Stimulated activated CD4-positive, alpha-beta T cell treated with anti-CD3 and anti-CD28 coated beads, Interleukin-4, amount 100 ng/mL, for 1 hour (primary cell): Measurements from ENCODE around the gene GPR89B.
"Not testable (repeated sequence)": the region's sequence is repeated elsewhere in the genome, so short reads cannot be mapped to it uniquely, and the experiment has no call there.

Source experiments
- DNase-seq: peaks from one replicate; pipeline ENCODE4 v3.0.0-alpha.2; 2020

The GPR89B gene

GRCh38 chr1:147928236-147929132, at the start of gene GPR89B:
Gene GPR89B, plus strand, starts transcription at chr1:147928420. Its CDS starts 117 bp downstream, at chr1:147928537.
- DNase-seq: peak; percentile 95

- DNase-seq: no peak
Observed at GRCh38 chr1:147879911-147880310, 48.3 kb upstream of the GPR89B start.

- no peak for DNase-seq
Observed at GRCh38 chr1:147882535-147882934, 45.7 kb upstream of the GPR89B start.

- DNase-seq: peak; percentile 67
Observed at GRCh38 chr1:147890177-147890790, 37.9 kb upstream of the GPR89B start.

GRCh38 chr1:147891088-147891487, 37.1 kb upstream of the GPR89B start:
- no peak for DNase-seq

GRCh38 chr1:147892216-147892615, 36.0 kb upstream of the GPR89B start:
- DNase-seq: no peak

GRCh38 chr1:147892731-147893214, 35.4 kb upstream of the GPR89B start:
- no peak for DNase-seq

- DNase-seq: no peak
Observed at GRCh38 chr1:147895123-147895522, 33.1 kb upstream of the GPR89B start.

GRCh38 chr1:147897029-147897752, 31.0 kb upstream of the GPR89B start:
- DNase-seq: no peak

- DNase-seq: no peak
Observed at GRCh38 chr1:147897789-147898188, 30.4 kb upstream of the GPR89B start.

GRCh38 chr1:147902253-147902845, 25.9 kb upstream of the GPR89B start, which contains the start of gene GJA8:
Gene GJA8, plus strand, starts transcription at chr1:147902795. Its CDS starts 5,161 bp downstream, at chr1:147907956.
- no peak for DNase-seq

GRCh38 chr1:147904726-147905125, 23.5 kb upstream of the GPR89B start:
- no peak for DNase-seq

- DNase-seq: no peak
Observed at GRCh38 chr1:147907786-147908509, 20.3 kb upstream of the GPR89B start.

GRCh38 chr1:147912553-147912952, 15.7 kb upstream of the GPR89B start:
- DNase-seq: no peak

GRCh38 chr1:147913362-147913942, 14.8 kb upstream of the GPR89B start:
- DNase-seq: no peak

- no peak for DNase-seq
Observed at GRCh38 chr1:147919896-147920295, 8.3 kb upstream of the GPR89B start.

GRCh38 chr1:147924813-147925212, 3.4 kb upstream of the GPR89B start:
- no peak for DNase-seq

- DNase-seq: not testable (repeated sequence)
Observed at GRCh38 chr1:147927215-147927614, 1.0 kb upstream of the GPR89B start.

GRCh38 chr1:147927689-147928088, 531 bp upstream of the GPR89B start:
- DNase-seq: not testable (repeated sequence)

GRCh38 chr1:147931137-147931536, 2.9 kb downstream of the GPR89B start:
- DNase-seq: not testable (repeated sequence)

- not testable (repeated sequence) for DNase-seq
Observed at GRCh38 chr1:147935296-147935695, 7.1 kb downstream of the GPR89B start.

GRCh38 chr1:147940456-147940855, 12.2 kb downstream of the GPR89B start:
- DNase-seq: not testable (repeated sequence)
